Prostate gland (tissue), 2 donors: ENCODE measurements around the gene NTM.

Source experiments
- POLR2AphosphoS5 ChIP-seq: sonication (generic); formaldehyde crosslinking; IDR thresholded peaks from one replicate; pipeline ENCODE4 v1.6.1; 2017; ENCODE audit warnings: antibody characterized with exemption
- TF ChIP-seq, protein P1 (sequence below), 4 experiments: fragments of 200-600 bp in 2 of 4; fragments of 450-650 bp in 2 of 4; sonication (generic) in 2 of 4; IDR thresholded peaks; 1 replicate in 3 of 4; 2 replicates in 1 of 4; pipeline ENCODE4 v1.5.1; 2016 to 2019; ENCODE audit warnings: antibody characterized with exemption in 4 of 4, mild to moderate bottlenecking in 2 of 4, moderate library complexity in 2 of 4

DNA sequence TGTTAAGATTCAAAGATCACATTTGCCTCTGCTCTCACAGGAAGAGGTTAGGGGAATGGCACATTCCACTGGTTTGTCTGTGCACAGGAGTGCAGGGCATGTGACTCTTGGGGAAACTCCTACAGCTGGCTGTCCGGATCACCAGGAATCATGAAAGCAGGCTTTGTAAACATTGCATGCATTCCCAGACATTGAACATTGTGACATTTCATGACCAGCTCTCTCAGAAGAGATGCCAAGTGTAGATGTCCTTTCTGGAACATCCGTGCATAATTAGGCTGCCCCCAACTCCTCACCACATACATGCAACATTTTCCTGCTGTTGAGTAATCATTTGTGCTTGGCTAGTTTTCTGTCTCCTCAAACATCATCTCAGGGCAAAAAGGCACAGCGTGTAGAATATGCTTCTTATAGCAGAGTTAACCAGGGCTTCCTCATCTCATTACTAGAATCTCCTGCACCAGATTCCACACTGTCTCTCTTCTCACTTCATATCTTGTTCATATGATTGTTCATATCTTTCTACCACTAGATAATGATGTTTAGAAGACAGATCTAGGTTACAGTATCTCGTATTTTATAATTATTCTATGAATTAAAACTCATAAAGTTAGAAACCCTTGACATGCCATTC, 694.7 kb downstream of the NTM start:
- TF ChIP-seq, protein P1, sequence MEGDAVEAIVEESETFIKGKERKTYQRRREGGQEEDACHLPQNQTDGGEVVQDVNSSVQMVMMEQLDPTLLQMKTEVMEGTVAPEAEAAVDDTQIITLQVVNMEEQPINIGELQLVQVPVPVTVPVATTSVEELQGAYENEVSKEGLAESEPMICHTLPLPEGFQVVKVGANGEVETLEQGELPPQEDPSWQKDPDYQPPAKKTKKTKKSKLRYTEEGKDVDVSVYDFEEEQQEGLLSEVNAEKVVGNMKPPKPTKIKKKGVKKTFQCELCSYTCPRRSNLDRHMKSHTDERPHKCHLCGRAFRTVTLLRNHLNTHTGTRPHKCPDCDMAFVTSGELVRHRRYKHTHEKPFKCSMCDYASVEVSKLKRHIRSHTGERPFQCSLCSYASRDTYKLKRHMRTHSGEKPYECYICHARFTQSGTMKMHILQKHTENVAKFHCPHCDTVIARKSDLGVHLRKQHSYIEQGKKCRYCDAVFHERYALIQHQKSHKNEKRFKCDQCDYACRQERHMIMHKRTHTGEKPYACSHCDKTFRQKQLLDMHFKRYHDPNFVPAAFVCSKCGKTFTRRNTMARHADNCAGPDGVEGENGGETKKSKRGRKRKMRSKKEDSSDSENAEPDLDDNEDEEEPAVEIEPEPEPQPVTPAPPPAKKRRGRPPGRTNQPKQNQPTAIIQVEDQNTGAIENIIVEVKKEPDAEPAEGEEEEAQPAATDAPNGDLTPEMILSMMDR (IDR thresholded peaks at IDR 0.05): no peak
- no peak for TF ChIP-seq POLR2AphosphoS5
